Gastrocnemius medialis (tissue), 4 donors: ENCODE data around the gene LTO1.

Experiments used
- POLR2A ChIP-seq, 2 donors: fragments of 450-650 bp; IDR thresholded peaks; one replicate each; pipeline ENCODE4 v1.6.1; 2017; ENCODE audit warnings: antibody characterized with exemption in 2 of 2, mild to moderate bottlenecking in 2 of 2, moderate library complexity in 2 of 2
- TF ChIP-seq, protein P1 (sequence below), 5 experiments: fragments of 450-650 bp in 3 of 5; fragments of 200-600 bp in 2 of 5; sonication (generic) in 2 of 5; IDR thresholded peaks in 4 of 5; conservative IDR thresholded peaks in 1 of 5; 1 replicate in 4 of 5; 2 replicates in 1 of 5; pipeline ENCODE4 v1.5.1; 2016 to 2019; ENCODE audit warnings: antibody characterized with exemption in 5 of 5, mild to moderate bottlenecking in 3 of 5, moderate library complexity in 3 of 5

DNA sequence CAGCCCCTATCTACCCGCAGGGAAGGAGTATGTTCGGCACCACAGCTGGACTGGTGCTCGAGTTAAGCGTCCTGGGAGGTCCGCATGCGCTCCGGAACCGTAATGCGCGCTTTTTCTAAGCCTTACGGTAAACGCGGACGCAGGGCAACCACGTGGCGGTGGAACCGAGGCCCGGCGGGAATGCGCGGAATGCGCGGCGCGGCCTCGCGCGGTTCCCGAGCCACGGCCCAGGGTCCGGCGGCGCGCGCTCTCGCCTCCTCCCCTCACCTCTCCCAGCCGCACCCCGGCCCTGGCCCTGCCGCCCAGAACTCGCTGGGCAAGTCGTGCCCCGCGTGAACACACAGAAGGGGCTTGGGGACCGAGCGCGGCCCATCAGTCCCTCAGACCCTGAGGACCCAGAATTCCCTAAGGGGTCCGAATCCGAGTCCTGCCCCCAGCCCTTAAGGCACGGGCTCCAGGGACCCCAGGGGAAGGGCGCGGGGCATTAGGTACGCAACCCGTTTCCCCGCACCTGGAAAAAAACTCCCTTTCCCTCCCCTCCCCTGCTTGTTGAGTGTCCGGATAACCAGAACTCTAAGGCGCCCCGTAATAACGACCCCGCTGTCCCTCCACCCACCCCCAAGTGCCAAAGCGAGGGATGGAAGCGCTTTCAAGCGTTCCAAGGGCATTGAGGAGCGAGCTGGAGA lies 38.5 kb downstream of the LTO1 start:
- no peak for TF ChIP-seq POLR2A (IDR thresholded peaks at IDR 0.05)
- TF ChIP-seq, protein P1, sequence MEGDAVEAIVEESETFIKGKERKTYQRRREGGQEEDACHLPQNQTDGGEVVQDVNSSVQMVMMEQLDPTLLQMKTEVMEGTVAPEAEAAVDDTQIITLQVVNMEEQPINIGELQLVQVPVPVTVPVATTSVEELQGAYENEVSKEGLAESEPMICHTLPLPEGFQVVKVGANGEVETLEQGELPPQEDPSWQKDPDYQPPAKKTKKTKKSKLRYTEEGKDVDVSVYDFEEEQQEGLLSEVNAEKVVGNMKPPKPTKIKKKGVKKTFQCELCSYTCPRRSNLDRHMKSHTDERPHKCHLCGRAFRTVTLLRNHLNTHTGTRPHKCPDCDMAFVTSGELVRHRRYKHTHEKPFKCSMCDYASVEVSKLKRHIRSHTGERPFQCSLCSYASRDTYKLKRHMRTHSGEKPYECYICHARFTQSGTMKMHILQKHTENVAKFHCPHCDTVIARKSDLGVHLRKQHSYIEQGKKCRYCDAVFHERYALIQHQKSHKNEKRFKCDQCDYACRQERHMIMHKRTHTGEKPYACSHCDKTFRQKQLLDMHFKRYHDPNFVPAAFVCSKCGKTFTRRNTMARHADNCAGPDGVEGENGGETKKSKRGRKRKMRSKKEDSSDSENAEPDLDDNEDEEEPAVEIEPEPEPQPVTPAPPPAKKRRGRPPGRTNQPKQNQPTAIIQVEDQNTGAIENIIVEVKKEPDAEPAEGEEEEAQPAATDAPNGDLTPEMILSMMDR (IDR thresholded peaks at IDR 0.05 in 4 of 5, conservative IDR thresholded peaks at IDR 0.05 in 1 of 5) = no peak
